ENCODE results near the gene PET100.

DNA sequence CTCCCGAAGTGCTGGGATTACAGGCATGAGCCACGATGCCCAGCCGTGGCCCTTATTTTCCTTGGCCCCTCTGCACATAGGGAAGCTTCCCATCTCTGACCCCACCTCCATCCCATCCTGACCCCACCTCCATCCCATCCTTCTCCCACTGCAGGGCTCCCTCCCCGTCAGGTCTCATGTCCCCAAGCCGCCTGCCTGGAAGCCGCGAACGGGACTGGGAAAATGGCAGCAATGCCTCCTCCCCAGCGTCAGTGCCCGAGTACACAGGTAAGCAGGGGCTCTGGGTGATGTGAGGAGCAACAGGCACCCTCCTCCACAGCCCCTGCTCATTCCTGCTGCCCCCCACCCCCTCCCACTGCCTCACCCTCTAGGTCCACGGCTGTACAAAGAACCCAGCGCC lies 12.4 kb upstream of the PET100 start:
- TF ChIP-seq, protein P1, sequence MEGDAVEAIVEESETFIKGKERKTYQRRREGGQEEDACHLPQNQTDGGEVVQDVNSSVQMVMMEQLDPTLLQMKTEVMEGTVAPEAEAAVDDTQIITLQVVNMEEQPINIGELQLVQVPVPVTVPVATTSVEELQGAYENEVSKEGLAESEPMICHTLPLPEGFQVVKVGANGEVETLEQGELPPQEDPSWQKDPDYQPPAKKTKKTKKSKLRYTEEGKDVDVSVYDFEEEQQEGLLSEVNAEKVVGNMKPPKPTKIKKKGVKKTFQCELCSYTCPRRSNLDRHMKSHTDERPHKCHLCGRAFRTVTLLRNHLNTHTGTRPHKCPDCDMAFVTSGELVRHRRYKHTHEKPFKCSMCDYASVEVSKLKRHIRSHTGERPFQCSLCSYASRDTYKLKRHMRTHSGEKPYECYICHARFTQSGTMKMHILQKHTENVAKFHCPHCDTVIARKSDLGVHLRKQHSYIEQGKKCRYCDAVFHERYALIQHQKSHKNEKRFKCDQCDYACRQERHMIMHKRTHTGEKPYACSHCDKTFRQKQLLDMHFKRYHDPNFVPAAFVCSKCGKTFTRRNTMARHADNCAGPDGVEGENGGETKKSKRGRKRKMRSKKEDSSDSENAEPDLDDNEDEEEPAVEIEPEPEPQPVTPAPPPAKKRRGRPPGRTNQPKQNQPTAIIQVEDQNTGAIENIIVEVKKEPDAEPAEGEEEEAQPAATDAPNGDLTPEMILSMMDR (IDR thresholded peaks at IDR 0.05) = no peak
- TF ChIP-seq POLR2A (IDR thresholded peaks at IDR 0.05) = no peak

Measured in uterus (tissue), 2 donors.